NCI-H1930 (cell line): Measurements from ENCODE around the gene LMAN2L.
"Not testable (repeated sequence)": the region's sequence is repeated elsewhere in the genome, so short reads cannot be mapped to it uniquely, and the experiment has no call there.

Source experiments
- DNase-seq, 2 experiments: peaks; one replicate each; lab custom pipeline; 2025; lab: John Stamatoyannopoulos, UW

Gene LMAN2L

DNA sequence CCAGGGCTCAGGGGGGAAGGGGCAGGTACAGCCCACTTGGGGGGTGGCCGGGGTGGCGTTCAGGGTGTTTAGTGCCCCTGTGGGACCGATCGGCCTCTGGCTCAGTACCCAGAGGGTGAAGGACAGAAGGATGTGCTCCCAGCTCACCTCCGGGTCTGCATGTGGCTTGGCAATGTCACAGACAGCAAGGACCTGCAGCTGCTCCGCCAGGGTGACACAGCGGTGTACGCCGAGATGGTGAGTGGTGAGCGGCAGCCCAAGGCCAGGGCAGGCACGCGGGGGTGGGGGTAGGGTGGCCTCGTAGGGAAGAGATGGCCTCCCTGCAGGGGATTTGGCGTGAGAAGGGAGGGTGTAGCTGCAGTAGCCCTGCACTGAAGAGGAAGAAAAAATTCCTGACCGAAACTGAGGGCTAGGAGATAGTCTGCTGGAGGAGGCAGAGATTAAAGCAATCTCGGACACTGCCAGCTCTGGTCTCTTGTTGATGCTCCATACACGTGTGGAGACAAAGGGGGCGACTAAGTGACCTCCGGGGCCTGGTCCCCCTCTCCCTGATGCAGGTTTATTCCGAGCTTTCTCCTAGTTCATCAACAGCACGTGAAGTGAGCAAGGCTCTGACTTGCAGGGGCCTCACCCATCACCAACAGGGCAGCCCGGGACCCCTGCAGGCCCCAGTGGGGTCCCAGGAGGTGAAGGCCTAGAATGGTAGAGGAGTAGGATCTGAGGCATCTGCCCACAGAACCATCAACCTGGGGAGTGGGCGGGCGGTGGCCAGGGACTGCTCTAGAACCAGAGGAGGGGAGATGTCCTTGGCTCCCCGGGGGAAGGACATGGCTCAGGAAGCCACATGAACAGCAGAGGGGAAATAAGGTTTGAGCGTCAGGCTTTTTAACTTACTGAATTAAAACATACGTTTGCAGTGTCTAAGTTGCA lies 51.9 kb downstream of the LMAN2L start:
- no peak for DNase-seq

DNA sequence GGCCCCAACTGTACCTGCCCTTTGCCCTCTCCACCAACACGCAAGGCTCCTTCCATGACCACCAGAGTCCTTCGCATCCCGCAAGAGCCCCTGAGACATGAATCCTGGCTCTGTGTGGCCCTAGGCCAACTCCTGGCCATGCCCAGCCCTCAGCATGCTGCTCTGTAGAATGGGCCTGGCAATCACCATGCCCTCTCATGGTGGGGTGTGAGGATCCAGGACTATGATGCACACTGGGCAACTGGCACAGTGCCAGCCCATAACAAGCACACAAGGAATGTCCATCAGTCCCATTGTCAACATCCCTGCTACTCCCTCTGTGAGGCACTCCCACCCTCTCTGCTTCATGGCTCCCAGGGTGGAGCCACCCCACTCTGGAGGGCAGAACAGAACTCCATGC lies 52.6 kb downstream of the LMAN2L start:
- no peak for DNase-seq

DNA sequence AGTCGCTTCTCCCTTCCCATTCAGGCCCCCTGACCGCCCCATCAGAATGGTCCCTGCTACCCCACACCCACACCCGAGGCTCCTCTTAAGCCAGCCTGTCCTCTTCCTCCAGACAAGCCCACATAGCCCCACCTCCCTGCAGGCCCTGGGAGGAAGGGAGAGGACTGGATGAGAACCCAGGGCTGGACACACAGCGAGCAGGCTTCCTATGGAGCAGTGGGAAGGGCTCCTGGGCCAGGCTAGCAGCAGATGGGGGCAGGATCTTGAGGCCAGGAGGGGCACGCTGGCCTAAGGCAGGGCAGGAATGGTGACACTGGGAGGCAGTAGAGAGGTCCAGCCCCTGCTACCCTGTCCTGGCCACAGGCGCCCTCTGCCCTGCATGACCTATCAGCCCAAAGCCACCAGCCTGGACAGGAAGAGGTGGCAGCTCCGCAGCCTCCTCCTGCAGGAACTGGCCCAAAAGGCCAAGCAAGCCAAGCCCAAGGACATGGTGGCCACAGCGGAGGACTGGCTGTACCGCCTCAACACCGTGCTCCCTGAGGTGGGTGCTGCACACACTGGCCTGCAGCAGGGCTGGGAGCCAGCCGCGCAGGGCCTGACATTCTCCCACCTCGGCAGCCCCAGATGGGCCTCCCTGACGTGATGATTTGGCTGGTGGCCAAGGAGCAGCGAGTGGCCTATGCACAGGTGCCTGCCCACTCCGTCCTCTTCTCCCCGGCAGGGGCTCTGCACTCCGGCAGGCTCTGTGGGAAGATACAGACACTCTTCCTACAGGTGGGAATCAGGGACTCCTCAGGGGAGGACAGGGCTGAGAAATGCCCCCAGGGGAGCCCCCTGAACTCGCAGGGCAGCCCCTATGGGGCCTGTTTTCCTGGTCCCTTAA lies 54.0 kb downstream of the LMAN2L start:
- DNase-seq = no peak

DNA sequence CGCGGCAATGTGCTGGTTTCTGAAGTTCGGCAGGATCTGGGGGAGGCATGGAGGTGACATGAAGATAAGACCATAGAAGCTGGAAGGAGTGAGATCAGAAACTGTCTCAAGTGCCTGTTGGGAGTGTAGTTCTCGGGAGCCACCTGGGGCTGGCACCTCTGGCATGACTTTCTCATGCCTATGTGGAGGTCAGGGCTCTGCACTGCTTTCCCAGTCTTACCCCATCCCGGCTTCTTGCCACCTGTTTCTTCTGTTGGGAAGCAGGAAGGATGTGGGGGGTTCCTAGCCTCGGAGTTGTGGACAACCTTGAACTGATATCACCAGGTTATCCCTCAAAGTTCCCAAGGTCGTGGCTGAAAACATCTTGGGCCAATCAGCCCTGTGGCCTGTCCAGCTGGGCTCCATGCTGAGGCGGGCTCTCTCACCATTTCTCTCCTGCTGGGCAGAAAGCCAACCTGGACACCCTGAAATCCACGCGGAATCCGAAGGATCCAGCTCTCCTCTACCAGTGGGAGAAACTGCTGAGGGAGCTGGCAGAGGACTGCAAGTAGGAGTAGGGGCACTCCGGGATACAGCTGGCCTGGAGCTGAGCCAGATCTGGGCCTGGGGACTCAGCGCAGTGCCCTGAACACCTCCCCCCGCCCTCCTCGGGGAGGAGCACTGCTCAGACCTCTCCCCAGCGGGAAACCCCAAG lies 54.8 kb downstream of the LMAN2L start:
- no peak for DNase-seq

DNA sequence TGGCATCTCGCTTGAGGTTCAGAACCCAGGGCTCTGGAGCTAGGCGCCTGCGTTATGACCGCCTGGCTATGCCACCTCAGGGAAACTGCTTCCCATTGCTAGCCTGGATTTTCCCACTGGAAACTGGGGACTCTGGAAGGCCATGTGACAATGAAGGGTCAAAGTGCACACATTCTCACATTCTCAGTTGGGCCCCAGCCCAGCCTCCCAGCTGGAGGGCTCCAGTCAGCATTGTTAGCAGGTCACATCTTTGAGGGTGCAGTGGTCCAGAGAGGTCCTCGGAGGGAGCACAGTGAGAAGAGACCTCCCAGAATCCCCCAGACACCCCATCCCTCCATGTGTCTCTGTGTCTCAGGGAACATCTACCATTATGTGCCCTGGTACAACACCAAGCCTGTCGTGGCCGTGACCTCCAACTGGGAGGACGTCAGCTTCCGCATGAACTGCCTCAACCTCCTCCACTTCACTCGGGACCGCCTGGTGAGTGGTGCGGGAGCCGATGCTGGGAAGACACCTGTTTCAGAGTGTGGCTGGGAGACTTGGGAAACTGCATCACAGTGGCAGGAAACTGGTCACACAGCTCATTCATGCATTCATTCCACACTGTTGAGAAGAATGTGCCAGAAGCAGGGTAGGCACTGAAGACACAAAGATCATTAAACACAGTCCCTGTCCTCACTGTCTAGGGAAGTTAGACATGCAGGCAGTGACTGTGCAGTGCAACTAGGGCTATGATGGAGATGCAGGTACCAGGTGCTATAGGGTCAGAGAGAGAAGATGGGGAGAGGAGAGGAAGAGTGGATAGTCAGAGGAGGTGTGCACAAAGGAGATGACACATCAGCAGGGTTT lies 55.7 kb downstream of the LMAN2L start:
- DNase-seq = no peak

DNA sequence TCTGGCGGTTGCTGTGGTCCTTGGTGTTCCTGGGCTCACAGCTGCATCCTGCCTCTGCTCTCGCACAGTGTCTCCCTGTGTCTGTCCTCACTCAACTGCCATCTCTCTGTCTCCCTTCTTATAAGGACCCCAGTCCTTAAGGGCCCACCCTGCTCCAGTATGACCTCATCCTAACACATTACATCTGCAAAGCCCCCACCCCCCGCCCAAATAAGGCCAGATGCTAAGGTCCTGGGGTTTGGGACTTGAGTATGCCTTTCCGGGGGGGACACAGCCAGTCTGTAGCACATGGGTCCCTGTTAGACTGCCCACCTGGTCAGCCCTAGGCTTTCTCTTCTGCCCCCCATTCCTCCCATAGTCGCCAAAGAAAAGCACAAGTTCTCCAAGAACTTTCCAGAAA lies 56.6 kb downstream of the LMAN2L start:
- DNase-seq = no peak

DNA sequence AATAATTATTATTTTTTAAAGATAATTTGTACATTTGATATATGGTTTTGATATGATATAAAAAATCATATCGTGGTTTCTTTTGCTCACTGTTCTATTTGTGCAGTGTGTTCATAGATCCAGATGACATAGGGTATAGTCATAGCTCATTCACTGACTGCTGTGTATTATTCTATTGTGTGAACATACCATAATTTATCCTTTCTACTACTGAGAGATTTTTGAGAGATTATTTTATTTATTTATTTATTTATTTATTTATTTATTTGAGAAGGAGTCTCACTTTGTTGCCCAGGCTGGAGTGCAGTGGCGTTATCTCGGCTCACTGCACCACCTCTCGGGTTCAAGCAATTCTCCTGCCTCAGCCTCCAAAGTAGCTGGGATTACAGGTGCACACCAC lies 58.3 kb downstream of the LMAN2L start:
- no peak for DNase-seq

DNA sequence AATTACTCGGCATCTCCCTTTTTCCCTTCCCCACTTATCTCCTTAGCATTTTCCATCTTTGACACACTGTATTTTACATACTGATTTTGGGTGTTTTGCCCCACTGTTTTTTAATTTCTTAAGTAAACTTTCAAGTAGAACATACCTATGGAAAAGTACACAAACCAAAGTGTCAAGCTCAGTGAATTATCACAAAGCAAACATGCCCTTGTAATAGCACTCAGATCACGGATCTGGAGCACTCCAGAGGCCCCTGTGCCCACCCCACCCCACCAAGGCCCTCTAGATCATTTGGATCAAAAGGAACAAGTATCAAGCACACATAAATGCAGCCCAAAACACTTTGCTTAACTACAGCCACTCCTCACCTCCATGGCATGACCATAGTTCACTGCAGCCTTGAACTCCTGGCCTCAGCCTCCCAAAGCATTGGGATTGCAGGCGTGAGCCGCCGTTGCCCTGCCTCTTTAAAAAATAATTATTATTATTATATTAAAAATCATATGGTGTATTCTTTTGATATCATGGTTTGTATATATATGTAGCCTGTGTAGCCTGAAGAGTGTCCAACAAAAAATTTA lies 59.2 kb downstream of the LMAN2L start:
- DNase-seq = no peak

DNA sequence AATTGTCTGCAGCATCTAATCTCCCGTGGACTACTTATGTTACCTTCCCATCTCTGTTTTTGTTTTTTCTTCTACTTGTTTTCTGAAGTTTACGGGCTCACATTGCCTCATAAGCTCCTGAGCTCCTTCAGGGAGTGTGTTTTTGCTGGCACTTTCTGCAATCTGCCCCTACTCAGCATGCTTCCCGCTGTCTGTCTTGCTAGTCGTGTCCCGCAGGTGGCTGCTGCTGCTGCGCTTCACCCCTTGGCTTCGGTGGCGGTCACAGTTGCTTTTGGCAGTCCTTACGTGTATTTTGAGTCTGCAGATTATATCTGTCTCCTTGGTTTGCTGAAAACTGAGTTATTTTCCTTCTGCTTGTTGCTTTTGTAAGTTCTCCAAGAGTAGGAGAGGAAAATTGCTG lies 60.0 kb downstream of the LMAN2L start:
- no peak for DNase-seq

DNA sequence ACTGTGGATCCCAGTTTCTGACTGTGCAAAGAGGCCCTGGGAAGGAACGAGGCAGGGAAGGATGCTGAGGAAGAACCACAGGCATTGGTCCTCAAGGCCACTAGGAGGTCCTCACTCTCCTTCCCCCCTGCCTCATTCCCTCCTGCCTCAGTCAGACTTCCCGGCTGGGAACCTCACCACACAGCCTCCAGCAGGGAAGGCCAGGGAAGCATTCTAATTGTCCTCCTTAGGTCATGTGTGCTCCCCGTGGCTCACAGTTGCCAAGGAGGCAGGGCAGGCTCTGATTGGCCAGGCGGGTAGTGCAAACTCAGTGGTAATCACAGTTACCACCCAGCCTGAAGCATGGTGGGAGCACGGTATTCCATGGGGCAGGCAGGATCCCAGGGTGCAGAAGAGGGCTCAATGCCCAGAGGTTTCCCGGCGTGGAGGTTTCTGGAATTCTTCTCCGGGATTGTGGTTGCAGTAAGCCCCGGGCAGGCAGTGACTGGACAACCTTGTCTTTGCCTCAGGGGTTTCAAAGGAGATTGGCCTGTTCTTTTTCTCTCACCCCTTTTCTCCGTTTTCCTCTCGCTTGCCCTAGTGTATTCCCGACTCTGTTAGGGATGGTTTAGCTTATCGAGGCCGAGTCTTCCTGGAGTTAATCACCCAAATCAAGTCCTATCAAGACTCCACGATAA lies 70.2 kb downstream of the LMAN2L start:
- no peak for DNase-seq

DNA sequence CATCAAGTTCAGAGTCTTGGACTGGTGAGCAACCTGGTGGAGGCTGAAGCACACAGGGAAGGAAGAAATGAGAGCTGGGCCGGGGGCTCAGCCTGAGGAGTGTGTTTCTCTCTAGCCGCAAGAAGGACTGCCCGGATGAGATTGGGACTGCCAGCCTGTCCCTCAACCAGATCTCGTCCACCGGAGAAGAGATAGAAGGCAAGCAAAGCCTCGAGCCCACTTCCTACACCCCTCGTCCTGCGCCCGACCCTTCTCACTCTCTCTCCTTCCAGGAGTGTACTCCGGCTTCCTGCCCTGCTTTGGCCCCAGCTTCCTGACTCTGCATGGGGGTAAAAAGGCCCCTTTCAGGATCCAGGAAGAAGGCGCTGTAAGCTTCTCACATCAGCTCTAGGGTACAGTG lies 71.1 kb downstream of the LMAN2L start:
- no peak for DNase-seq

DNA sequence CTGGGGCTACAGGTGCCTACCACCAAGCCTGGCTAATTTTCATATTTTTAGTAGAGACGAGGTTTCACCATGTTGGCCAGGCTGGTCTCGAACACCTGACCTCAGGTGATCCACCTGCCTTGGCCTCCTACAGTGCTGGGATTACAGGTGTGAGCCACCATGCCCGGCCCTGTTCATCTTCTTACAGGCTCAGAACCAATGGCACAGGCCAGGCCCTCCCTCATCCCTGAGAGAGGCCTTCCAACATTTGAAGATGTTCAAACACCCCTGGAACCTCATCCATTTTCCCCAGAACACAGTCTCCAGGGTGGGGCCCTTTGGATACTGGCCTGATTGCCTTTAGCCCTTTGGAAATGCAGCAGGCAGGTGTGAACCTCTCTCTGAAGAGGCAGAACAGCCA lies 74.1 kb downstream of the LMAN2L start:
- not testable (repeated sequence) for DNase-seq

DNA sequence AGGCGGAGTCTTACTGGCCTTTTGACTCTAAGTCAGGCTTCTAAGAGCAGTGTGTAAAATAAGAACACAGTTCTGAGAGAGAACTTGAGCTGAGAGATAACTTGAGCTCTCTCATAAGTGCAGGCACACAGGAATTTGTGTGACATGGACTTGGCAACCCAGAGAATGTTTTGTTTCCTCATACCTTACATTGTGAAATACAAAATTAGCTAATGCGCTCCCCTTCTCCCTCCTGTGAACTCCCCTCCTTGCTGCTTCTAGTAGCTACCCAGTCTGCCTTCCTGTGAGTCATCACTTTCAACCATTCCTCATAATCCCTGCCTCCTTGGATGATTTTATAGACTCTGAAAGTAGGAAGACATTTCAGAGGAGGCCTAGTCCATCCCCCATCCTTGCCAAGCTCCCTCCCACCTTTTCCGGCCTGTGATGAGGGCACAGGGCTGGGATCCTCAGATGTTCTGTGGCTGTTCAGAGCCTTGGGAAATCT lies 74.7 kb downstream of the LMAN2L start:
- DNase-seq = no peak

DNA sequence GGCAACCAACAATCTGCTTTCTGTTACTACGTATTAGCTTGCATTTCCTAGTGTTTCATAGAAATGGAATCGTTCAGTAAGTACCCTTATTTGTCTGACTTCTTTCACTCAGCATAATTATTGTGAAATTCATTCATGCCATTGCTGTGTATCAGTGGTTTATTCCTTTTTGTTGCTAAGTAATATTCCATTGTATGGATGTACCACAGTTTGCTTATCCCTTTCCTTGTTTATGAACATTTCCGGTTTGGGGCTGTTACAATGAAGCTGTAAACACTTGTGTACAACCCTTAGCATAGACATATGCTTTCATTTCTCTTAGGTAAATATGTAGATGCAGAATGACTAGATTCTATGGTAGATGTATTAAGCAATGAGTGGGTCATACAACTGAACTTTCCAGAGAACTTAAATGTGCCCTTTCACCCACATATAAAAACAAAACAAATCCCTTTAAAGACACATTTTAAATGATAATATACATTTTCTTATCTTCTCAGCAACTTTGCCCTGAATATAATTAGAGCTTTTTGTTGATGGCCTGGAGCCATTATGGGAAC lies 75.4 kb downstream of the LMAN2L start:
- DNase-seq = no peak

DNA sequence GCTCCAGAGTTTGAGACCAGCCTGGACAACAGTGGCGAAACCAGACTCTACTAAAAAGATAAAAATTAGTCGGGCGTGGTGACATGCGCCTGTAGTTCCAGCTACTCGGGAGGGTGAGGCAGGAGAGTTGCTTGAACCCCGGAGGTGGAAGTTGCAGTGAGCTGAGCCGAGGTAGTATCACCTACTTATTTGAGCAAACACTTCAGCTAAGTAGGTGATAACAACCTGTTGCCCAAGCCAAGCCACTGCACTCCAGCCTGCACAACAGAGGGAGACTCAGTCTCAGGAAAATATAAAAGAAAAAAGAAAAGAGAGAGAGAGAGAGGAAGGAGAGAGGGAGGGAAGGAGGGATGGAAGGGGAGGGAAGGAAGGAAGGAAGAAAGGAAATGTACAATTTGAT lies 76.0 kb downstream of the LMAN2L start:
- DNase-seq = no peak

DNA sequence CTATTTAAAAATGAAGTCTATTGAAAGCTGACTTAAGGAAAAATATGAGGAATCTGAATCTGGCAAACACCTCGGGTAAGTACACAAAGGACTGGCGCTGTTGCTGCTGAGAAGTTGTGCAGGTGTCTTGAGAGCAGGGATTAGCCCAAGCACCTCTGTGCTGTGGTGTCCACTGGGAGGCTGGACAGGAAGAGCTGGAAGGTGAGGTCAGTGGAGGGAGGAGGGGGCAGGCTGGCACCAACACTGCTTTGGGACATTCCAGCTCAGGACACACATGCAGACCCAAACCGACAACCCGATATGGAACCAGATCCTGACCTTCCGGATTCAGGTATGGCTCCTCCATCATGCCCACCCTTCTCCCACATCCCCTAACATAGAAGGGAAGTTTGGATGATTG lies 76.7 kb downstream of the LMAN2L start:
- DNase-seq = no peak

DNA sequence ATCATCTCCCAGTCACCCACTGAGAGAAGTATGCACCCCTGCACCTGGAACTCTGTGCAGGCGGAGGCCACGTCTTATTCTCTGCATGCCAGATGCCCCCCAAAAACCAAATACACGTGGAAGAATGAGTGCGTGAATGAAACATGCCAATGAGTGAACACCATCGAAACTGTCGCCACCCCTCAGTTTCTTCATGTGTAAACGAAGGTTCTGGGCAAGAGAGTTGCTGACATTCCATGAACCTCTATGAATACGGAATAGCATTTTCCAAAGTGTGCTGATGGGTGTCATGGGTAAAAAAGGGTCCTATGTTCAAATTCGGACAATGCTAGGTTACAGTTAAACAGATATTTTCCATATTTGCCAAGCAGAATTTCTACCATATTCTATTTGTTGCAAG lies 77.5 kb downstream of the LMAN2L start:
- DNase-seq = no peak

DNA sequence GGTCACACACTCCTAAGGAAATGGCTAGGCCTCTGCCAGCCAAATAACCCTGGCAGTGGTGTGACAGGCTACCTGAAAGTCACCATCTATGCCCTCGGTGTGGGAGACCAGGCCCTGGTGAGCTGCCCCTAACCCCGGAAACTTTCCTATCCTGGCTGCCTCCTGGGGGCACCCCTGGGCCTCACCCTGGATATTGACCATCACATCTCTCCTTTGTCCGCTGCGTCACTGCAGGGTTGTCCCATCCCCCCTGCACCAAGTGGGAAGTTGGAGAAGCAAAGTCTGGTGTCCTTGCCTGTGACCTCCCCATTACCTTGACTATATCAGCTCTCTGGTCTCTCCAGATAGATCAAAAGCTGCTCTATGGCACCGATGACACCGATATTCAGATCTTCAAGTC lies 78.5 kb downstream of the LMAN2L start:
- no peak for DNase-seq

DNA sequence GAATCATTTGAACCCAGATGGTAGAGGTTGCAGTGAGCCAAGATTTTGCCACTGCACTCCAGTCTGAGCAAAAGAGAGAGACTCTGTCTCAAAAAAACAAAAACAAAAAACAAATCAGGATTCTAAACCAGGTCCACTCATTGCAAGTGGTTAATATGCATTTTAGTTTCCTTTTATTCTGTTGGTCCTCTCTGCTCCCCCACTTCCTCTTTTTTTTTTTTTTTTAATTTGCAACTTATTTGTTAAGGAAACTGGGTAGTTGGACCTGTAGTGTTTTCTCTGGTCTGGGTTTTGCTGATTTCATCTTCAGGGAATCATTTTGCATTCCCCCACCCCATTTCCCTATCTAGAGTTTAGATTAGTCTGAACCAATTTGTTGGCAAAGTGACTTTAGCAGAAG lies 83.3 kb downstream of the LMAN2L start:
- no peak for DNase-seq
